Measurements from ENCODE around the gene KCNQ2.

The KCNQ2 gene

DNA sequence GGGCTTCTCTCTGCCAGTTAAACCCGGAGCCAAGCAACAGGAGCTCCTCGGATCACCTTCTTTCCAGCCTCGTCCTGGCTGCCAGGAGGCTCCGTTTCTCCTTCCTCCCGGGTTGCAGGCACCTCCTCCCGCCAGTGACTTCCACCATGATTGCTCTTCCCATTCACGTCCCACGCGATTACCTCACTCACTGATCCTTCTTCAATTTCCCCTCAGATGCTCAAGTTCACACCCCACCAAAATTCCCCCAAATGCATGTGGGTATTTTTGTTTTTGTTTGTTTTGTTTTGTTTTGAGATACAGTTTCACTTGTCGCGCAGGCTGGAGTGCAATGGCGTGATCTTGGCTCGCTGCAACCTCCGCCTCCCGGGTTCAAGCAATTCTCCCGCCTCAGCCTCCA is 25.1 kb downstream of the KCNQ2 start:
- ATAC-seq: no peak
- no peak for TF ChIP-seq ISL1 (CRISPR knock-in tag; IDR thresholded peaks at IDR 0.05)
- TF ChIP-seq, protein P1, sequence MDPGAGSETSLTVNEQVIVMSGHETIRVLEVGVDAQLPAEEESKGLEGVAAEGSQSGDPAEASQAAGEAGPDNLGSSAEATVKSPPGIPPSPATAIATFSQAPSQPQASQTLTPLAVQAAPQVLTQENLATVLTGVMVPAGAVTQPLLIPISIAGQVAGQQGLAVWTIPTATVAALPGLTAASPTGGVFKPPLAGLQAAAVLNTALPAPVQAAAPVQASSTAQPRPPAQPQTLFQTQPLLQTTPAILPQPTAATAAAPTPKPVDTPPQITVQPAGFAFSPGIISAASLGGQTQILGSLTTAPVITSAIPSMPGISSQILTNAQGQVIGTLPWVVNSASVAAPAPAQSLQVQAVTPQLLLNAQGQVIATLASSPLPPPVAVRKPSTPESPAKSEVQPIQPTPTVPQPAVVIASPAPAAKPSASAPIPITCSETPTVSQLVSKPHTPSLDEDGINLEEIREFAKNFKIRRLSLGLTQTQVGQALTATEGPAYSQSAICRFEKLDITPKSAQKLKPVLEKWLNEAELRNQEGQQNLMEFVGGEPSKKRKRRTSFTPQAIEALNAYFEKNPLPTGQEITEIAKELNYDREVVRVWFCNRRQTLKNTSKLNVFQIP (CRISPR knock-in tag; IDR thresholded peaks at IDR 0.05; ENCODE audit: borderline replicate concordance, low read depth): no peak
- TF ChIP-seq ZNF8 (CRISPR knock-in tag; IDR thresholded peaks at IDR 0.05): no peak

DNA sequence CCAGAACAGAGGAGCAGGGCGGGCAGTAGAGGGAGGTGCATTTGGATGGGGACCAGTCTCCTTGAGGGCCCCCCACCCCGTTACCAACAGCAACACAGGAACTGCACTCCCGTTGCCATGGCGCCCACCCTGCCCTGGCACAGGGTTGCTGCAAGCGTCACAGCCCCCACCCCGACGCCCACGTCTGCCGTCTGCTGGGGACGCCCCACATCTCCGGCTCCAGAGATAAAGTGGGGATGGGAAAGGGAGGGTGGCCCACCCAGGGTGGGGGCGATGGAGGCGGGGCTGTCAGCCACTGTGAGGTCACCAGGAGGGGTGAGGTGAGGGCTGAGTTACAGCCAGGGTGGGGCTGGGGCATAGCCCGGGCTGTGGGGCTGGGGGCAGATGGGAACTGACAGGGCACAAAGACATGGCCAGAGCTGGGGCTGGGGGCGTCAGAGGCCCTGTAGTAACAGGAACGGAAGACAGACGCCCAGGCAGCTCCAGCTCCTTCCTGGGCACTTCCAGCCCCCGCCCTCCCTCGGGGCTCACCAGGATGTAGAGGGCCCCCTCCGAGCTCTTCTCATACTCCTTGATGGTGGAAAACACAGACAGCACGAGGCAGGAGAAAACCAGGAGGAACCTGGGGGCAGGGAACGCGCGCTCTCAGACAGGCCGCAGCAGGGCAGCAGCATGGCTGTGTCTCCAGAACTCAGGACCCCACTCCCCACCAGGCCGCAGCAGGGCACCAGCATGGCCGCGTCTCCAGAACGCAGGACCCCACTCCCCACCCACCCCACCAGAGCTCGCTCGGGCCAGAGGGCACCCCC is 26.0 kb downstream of the KCNQ2 start:
- TF ChIP-seq, protein P2, sequence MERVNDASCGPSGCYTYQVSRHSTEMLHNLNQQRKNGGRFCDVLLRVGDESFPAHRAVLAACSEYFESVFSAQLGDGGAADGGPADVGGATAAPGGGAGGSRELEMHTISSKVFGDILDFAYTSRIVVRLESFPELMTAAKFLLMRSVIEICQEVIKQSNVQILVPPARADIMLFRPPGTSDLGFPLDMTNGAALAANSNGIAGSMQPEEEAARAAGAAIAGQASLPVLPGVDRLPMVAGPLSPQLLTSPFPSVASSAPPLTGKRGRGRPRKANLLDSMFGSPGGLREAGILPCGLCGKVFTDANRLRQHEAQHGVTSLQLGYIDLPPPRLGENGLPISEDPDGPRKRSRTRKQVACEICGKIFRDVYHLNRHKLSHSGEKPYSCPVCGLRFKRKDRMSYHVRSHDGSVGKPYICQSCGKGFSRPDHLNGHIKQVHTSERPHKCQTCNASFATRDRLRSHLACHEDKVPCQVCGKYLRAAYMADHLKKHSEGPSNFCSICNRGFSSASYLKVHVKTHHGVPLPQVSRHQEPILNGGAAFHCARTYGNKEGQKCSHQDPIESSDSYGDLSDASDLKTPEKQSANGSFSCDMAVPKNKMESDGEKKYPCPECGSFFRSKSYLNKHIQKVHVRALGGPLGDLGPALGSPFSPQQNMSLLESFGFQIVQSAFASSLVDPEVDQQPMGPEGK (CRISPR knock-in tag; IDR thresholded peaks at IDR 0.05; ENCODE audit: borderline replicate concordance): no peak
- no peak for TF ChIP-seq ZNF8 (CRISPR knock-in tag; IDR thresholded peaks at IDR 0.05)
- no peak for TF ChIP-seq ARNTL (CRISPR knock-in tag; IDR thresholded peaks at IDR 0.05; ENCODE audit: borderline replicate concordance, low read depth)
- TF ChIP-seq ESRRG (CRISPR knock-in tag; IDR thresholded peaks at IDR 0.05): no peak
- no peak for TF ChIP-seq CSDC2 (CRISPR knock-in tag; IDR thresholded peaks at IDR 0.05)
- no peak for TF ChIP-seq ISL1 (CRISPR knock-in tag; IDR thresholded peaks at IDR 0.05)
- TF ChIP-seq, protein P3, sequence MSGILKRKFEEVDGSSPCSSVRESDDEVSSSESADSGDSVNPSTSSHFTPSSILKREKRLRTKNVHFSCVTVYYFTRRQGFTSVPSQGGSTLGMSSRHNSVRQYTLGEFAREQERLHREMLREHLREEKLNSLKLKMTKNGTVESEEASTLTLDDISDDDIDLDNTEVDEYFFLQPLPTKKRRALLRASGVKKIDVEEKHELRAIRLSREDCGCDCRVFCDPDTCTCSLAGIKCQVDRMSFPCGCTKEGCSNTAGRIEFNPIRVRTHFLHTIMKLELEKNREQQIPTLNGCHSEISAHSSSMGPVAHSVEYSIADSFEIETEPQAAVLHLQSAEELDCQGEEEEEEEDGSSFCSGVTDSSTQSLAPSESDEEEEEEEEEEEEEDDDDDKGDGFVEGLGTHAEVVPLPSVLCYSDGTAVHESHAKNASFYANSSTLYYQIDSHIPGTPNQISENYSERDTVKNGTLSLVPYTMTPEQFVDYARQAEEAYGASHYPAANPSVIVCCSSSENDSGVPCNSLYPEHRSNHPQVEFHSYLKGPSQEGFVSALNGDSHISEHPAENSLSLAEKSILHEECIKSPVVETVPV (CRISPR knock-in tag; IDR thresholded peaks at IDR 0.05): no peak
- no peak for TF ChIP-seq OSR1 (CRISPR knock-in tag; IDR thresholded peaks at IDR 0.05)
- TF ChIP-seq, protein P4, sequence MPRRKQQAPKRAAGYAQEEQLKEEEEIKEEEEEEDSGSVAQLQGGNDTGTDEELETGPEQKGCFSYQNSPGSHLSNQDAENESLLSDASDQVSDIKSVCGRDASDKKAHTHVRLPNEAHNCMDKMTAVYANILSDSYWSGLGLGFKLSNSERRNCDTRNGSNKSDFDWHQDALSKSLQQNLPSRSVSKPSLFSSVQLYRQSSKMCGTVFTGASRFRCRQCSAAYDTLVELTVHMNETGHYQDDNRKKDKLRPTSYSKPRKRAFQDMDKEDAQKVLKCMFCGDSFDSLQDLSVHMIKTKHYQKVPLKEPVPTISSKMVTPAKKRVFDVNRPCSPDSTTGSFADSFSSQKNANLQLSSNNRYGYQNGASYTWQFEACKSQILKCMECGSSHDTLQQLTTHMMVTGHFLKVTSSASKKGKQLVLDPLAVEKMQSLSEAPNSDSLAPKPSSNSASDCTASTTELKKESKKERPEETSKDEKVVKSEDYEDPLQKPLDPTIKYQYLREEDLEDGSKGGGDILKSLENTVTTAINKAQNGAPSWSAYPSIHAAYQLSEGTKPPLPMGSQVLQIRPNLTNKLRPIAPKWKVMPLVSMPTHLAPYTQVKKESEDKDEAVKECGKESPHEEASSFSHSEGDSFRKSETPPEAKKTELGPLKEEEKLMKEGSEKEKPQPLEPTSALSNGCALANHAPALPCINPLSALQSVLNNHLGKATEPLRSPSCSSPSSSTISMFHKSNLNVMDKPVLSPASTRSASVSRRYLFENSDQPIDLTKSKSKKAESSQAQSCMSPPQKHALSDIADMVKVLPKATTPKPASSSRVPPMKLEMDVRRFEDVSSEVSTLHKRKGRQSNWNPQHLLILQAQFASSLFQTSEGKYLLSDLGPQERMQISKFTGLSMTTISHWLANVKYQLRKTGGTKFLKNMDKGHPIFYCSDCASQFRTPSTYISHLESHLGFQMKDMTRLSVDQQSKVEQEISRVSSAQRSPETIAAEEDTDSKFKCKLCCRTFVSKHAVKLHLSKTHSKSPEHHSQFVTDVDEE (CRISPR knock-in tag; IDR thresholded peaks at IDR 0.05): no peak
- TF ChIP-seq PPARA (CRISPR knock-in tag; IDR thresholded peaks at IDR 0.05; ENCODE audit: borderline replicate concordance): no peak
- no peak for TF ChIP-seq ZNF565 (CRISPR knock-in tag; conservative IDR thresholded peaks at IDR 0.05; ENCODE audit: low read depth)
- TF ChIP-seq, protein P1 (CRISPR knock-in tag; IDR thresholded peaks at IDR 0.05; ENCODE audit: borderline replicate concordance, low read depth): no peak
- no peak for TF ChIP-seq ZFP30 (CRISPR knock-in tag; IDR thresholded peaks at IDR 0.05)
- TF ChIP-seq ZFP3 (CRISPR knock-in tag; IDR thresholded peaks at IDR 0.05): no peak
- TF ChIP-seq RARB (CRISPR knock-in tag; IDR thresholded peaks at IDR 0.05): no peak
- no peak for TF ChIP-seq SNAI2 (CRISPR knock-in tag; IDR thresholded peaks at IDR 0.05)
- TF ChIP-seq ZNF70 (CRISPR knock-in tag; IDR thresholded peaks at IDR 0.05): no peak
- TF ChIP-seq TOX (CRISPR knock-in tag; IDR thresholded peaks at IDR 0.05; ENCODE audit: borderline replicate concordance): no peak

DNA sequence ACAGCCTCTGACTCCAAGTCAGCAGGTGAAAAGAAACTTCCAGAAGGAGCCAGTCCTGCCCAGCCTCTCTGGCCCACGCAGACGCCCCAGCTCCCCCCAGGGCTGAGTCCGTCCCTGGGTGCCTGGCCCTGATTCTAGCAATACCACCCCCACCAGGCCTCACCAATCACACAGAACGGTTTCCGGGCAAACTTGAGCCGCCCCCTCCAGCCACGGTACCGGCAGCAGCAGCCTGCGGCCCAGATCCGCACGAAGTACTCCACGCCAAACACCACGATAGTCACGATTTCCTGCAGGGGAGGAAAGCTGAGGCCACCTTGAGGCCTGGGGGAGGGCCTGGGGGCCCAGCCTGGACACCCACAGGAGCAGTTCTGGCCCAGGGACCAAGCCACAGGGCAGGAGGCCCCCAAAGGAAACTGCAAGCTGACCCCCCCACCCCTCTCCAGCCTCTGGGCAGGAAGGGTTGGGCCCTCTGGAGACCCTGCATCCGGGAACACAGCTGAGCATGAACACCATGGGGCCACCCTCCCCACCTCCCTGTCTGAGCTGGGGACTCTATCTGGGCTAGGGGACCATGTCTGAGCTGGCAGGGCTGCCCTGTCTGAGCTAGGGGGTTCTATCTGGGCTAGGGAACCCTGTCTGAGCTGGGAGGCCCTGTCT is 27.2 kb downstream of the KCNQ2 start:
- ATAC-seq: no peak
- TF ChIP-seq ZFP30 (CRISPR knock-in tag; IDR thresholded peaks at IDR 0.05): no peak
- TF ChIP-seq, protein P4 (CRISPR knock-in tag; IDR thresholded peaks at IDR 0.05): no peak
- no peak for TF ChIP-seq GLIS3 (CRISPR knock-in tag; IDR thresholded peaks at IDR 0.05)
- no peak for TF ChIP-seq ZNF70 (CRISPR knock-in tag; IDR thresholded peaks at IDR 0.05)
- no peak for TF ChIP-seq PPARA (CRISPR knock-in tag; IDR thresholded peaks at IDR 0.05; ENCODE audit: borderline replicate concordance)
- TF ChIP-seq ZNF8 (CRISPR knock-in tag; IDR thresholded peaks at IDR 0.05): no peak
- no peak for TF ChIP-seq ARNTL (CRISPR knock-in tag; IDR thresholded peaks at IDR 0.05; ENCODE audit: borderline replicate concordance, low read depth)
- TF ChIP-seq ZNF565 (CRISPR knock-in tag; conservative IDR thresholded peaks at IDR 0.05; ENCODE audit: low read depth): no peak
- no peak for TF ChIP-seq ZFP3 (CRISPR knock-in tag; IDR thresholded peaks at IDR 0.05)
- no peak for TF ChIP-seq RARB (CRISPR knock-in tag; IDR thresholded peaks at IDR 0.05)
- no peak for TF ChIP-seq BACH2 (CRISPR knock-in tag; IDR thresholded peaks at IDR 0.05; ENCODE audit: borderline replicate concordance)
- no peak for TF ChIP-seq CSDC2 (CRISPR knock-in tag; IDR thresholded peaks at IDR 0.05)
- TF ChIP-seq, protein P5, sequence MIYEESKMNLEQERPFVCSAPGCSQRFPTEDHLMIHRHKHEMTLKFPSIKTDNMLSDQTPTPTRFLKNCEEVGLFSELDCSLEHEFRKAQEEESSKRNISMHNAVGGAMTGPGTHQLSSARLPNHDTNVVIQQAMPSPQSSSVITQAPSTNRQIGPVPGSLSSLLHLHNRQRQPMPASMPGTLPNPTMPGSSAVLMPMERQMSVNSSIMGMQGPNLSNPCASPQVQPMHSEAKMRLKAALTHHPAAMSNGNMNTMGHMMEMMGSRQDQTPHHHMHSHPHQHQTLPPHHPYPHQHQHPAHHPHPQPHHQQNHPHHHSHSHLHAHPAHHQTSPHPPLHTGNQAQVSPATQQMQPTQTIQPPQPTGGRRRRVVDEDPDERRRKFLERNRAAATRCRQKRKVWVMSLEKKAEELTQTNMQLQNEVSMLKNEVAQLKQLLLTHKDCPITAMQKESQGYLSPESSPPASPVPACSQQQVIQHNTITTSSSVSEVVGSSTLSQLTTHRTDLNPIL (CRISPR knock-in tag; IDR thresholded peaks at IDR 0.05; ENCODE audit: low read depth): no peak
- TF ChIP-seq SNAI2 (CRISPR knock-in tag; IDR thresholded peaks at IDR 0.05): no peak

More for the DNA sequence above, 26.0 kb downstream of the KCNQ2 start:
- ATAC-seq: no peak

Measured in SK-N-SH treated with all-trans-retinoic acid at 6 μM for 48 hours (cell line).